GM19099 (cell line): ENCODE results near the gene RBM7.

Source experiments
- POLR2A ChIP-seq: IDR thresholded peaks from 3 replicates; pipeline ENCODE4 v1.6.1; 2011; ENCODE audit warnings: low read depth; ENCODE audit not compliant: insufficient read length; ENCODE audit errors: extremely low read depth

The RBM7 gene

DNA sequence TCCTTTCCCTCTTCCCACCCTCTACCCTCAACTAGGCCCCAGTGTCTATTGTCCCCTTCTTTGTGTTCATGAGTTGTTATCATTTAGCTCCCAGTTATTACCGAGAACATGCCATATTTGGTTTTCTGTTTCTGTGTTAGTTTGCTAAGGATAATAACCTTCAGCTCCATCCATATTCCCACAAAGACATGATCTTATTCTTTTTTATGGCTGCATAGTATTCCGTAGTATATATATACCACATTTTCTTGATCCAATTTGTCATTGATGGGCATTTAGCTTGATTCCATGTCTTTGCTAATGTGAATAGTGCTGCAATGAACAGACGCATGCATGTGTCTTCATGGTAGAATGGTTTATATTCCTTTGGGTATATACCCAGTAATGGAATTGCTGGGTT is 18.0 kb upstream of the RBM7 start:
- TF ChIP-seq POLR2A: no peak

- TF ChIP-seq POLR2A: no peak
Measured at GRCh38 chr11:114384487-114384886, 16.0 kb upstream of the RBM7 start.

DNA sequence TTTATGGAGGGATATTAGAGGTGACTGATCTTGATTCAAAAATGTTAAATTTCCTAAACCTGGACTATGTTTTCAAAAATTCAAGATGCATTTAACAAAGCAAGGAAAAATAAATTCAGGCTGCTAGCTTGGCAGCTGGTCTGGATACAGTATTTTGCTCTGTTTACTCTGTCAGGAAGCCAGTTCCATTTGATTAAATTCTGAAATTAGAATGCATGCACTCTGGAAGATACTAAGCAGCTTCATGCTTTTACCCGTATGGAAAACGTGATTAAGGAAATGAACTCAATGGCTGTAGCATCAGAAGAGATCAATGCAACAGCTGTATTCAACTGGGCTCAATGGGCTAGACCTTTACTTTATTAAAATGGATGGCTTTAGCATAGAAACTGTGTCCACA is 14.3 kb upstream of the RBM7 start:
- no peak for TF ChIP-seq POLR2A

DNA sequence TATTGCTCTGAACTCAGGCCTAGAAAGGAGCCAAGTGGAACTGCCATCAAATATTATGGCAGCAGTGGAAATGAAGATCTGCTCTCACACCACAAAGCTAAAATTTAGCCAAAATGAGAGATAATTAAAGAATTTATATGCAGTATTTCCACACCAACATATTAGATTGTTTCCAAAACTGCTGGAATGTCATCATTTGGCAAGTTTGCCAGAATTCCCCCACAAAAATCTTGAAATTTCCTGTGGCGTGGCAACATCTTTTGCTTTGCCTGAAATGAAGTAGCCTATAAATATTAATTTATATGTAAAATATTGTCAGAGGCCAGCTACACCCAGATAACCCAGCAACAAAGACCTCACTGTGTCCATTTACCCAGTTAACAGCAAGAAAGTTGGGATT is 13.9 kb upstream of the RBM7 start:
- TF ChIP-seq POLR2A: no peak

- no peak for TF ChIP-seq POLR2A
Measured at GRCh38 chr11:114392735-114393667, 7.5 kb upstream of the RBM7 start.

GRCh38 chr11:114395736-114396135 is 4.7 kb upstream of the RBM7 start:
- TF ChIP-seq POLR2A: no peak

DNA sequence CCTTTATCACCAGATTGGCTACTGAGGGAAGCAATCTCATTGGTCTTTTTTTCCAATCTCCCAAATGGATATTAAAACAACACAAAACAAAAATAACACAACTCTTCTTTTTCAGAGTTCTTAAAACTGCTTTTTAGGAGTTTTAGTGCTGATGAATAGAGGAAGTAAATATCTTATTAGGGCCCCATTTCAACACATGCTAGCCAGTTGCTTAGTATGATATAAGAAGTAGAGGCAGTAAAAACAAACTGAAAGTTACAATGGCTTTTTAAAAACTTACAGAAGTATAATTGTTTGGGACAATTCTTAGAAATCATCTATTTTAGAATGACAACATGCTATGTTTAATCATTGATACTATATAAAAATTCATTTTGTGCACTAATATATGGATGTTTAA is 3.5 kb upstream of the RBM7 start:
- no peak for TF ChIP-seq POLR2A

DNA sequence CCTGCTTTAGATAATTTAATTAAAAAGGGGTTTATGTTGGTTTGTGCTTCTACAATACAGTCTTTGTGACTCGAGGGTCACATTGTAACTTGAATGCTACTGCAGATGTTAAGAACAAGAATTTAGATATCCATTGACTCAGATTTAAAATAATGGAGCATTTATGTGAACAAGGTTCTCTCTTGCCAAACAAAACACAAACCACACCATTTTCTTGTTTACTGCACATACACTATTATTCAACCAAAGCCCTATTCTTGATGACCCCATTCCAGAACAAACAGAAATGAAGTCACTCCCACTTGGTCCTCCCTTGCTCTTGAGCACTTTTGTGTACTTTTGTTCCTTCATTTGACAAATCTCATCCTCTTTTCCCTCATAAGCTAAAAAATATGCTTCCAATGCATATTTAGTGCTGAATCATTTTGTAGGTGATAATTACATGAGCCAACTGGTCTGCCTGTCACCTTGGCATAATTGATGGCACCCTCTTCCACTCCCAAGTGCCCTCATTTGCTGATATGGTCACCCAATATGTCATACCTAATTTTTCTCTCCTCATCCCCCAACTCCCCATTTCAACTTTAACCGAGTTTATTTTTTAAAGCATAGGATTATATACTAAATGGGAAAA is 3.0 kb upstream of the RBM7 start:
- TF ChIP-seq POLR2A: no peak

DNA sequence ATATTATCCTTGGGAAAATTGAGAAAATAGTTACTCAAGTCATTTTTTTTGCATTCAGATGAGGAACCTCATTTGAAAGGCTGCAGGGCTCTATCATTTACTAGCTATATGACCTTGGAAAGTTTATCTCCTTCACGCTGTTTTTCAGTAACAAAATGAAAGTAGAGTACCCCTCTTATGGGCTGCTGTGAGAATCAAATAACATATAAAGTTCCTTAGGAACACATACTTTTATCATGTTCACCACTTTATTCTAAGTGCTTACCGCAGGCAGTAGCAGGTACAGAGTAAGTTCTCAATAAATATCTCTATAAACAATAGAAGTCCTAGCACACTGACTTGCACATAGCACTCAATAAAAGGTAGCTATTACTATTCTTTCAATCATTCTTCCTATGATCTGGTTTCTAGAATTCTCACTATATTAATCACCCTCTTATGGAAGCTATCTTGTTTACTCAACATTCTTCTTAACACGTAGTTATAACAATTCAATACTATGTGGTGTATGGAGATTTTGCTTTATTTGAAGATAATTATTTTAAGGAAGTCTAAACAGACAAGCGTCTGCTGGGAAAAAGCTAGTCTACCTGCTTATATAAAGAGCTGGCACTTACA is 2.1 kb upstream of the RBM7 start:
- TF ChIP-seq POLR2A: no peak

DNA sequence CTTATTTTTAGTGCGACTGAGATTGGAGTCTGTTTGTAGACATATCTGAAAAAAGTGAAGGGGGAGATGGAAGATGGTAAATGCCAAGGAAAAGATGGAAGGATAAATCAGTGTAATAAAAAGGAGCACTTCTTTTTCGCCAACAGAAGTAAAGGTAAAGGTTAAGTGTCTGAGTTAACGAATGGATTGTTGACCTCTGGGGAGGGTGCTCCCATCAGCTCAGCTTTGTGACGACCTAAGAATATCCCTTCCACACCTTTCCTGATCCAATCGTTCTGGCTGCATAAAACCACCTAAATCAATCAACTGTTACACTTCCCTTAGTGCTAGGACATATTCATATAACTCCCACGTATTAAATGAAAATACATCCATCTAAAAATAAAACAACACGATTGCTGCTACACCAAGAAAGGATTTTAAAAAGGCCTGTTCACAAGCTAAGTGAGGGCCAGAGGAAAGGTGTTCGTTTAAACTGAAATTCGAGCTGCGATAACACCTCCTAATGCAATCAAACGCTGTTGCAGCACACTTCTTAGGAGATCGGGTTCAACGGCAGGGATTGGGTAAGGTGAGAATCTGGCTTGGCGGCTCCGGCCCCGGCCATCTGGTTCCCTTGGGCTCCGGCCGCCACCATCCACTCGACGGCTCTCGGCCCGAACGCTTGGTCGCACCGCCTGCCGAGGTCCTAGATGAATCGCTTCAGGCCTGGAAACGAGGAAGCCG is 813 bp upstream of the RBM7 start:
- TF ChIP-seq POLR2A: no peak

- no peak for TF ChIP-seq POLR2A
Measured at GRCh38 chr11:114400915-114401223, 403 bp downstream of the RBM7 start.

GRCh38 chr11:114401311-114401710 is 845 bp downstream of the RBM7 start:
- no peak for TF ChIP-seq POLR2A

- no peak for TF ChIP-seq POLR2A
Measured at GRCh38 chr11:114412946-114413345, 12.5 kb downstream of the RBM7 start.

DNA sequence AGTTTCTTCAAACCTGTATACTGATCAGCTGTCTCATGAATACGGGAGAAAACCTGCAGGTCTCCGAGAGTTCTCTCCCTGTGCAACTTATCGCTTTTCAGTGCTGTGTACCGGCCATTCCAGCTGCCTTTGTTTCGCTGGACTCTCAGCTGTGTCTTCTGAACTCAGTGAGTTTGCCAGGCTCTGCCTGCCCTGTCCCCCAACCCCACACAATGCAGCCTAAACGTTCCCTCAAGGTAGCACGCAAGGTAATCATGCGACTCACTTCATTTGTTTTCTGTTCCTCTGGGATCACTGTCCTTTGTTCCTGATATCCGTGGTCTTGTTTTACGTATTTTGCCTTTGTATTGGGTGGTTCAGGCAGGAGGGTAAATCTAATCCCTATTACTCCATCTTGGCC is 13.5 kb downstream of the RBM7 start:
- TF ChIP-seq POLR2A: no peak

GRCh38 chr11:114416441-114416961 is 16.0 kb downstream of the RBM7 start:
- TF ChIP-seq POLR2A: no peak
